NCI-H2227 (cell line): ENCODE results near the gene RIPK4.
A peak's percentile ranks its signal among the peaks of the same experiment; 100 is the strongest.

ENCODE experiments used
- DNase-seq: peaks from one replicate; lab custom pipeline; 2025; ENCODE audit not compliant: unreplicated experiment; lab: John Stamatoyannopoulos, UW

The RIPK4 gene

GRCh38 chr21:41769933-41770332, 3.1 kb upstream of the RIPK4 start:
- no peak for DNase-seq

- DNase-seq, result no peak
These were observed 2.7 kb upstream of the RIPK4 start for GRCh38 chr21:41769521-41769920.

GRCh38 chr21:41769111-41769510, 2.3 kb upstream of the RIPK4 start:
- DNase-seq, result no peak

- peak; percentile 14 for DNase-seq
These were observed 1.7 kb upstream of the RIPK4 start for GRCh38 chr21:41768437-41769042.

- no peak for DNase-seq
These were observed 969 bp upstream of the RIPK4 start for GRCh38 chr21:41767606-41768436.

GRCh38 chr21:41765973-41766882, 624 bp downstream of the RIPK4 start:
- peak; percentile 50 for DNase-seq

GRCh38 chr21:41765420-41765821, 1.4 kb downstream of the RIPK4 start:
- no peak for DNase-seq

- no peak for DNase-seq
These were observed 2.1 kb downstream of the RIPK4 start for GRCh38 chr21:41764558-41765419.

- no peak for DNase-seq
These were observed 2.9 kb downstream of the RIPK4 start for GRCh38 chr21:41763996-41764395.

- no peak for DNase-seq
These were observed 3.4 kb downstream of the RIPK4 start for GRCh38 chr21:41763398-41763931.

- DNase-seq, result no peak
These were observed 4.1 kb downstream of the RIPK4 start for GRCh38 chr21:41762753-41763152.

GRCh38 chr21:41761934-41762635, 4.8 kb downstream of the RIPK4 start:
- no peak for DNase-seq

- DNase-seq, result no peak
These were observed 5.5 kb downstream of the RIPK4 start for GRCh38 chr21:41761211-41761933.

- no peak for DNase-seq
These were observed 6.4 kb downstream of the RIPK4 start for GRCh38 chr21:41760411-41760810.

- no peak for DNase-seq
These were observed 6.9 kb downstream of the RIPK4 start for GRCh38 chr21:41759926-41760325.

GRCh38 chr21:41759214-41759840, 7.5 kb downstream of the RIPK4 start:
- DNase-seq, result no peak

- no peak for DNase-seq
These were observed 8.3 kb downstream of the RIPK4 start for GRCh38 chr21:41758550-41758949.

GRCh38 chr21:41755934-41756773, 10.7 kb downstream of the RIPK4 start:
- no peak for DNase-seq
